ENCODE measurements around the gene CCDC24.

CCDC24 gene

GRCh38 chr1:44025816-44026215 lies 34.4 kb downstream of the CCDC24 start:
- DNase-seq (ENCODE audit: low read depth): no peak

- no peak for DNase-seq (ENCODE audit: low read depth)
Measured at GRCh38 chr1:44027320-44027719, 35.9 kb downstream of the CCDC24 start.

- DNase-seq (ENCODE audit: low read depth): no peak
Measured at GRCh38 chr1:44029260-44029910, 38.0 kb downstream of the CCDC24 start.

GRCh38 chr1:44029911-44030604 lies 38.7 kb downstream of the CCDC24 start:
- DNase-seq (ENCODE audit: low read depth): peak; percentile 87

GRCh38 chr1:44030605-44031251 lies 39.3 kb downstream of the CCDC24 start:
- DNase-seq (ENCODE audit: low read depth): peak; percentile 44

GRCh38 chr1:44031252-44032169 lies 40.1 kb downstream of the CCDC24 start, which contains the start of gene SLC6A9:
TSS of gene SLC6A9 (minus strand) at chr1:44031462. CDS start at chr1:44024277, 7,185 bp downstream.
- DNase-seq (ENCODE audit: low read depth): peak; percentile 44

- no peak for DNase-seq (ENCODE audit: low read depth)
Measured at GRCh38 chr1:44032170-44032790, 40.9 kb downstream of the CCDC24 start.

- no peak for DNase-seq (ENCODE audit: low read depth)
Measured at GRCh38 chr1:44033041-44033575, 41.7 kb downstream of the CCDC24 start.

- no peak for DNase-seq (ENCODE audit: low read depth)
Measured at GRCh38 chr1:44033756-44034155, 42.4 kb downstream of the CCDC24 start.

GRCh38 chr1:44034423-44034822 lies 43.0 kb downstream of the CCDC24 start:
- no peak for DNase-seq (ENCODE audit: low read depth)

- no peak for DNase-seq (ENCODE audit: low read depth)
Measured at GRCh38 chr1:44034976-44035716, 43.7 kb downstream of the CCDC24 start.

GRCh38 chr1:44035726-44036408 lies 44.5 kb downstream of the CCDC24 start:
- DNase-seq (ENCODE audit: low read depth): no peak

GRCh38 chr1:44036409-44037139 lies 45.2 kb downstream of the CCDC24 start:
- DNase-seq (ENCODE audit: low read depth): peak; percentile 58

- no peak for DNase-seq (ENCODE audit: low read depth)
Measured at GRCh38 chr1:44037154-44037553, 45.8 kb downstream of the CCDC24 start.

GRCh38 chr1:44038876-44039657 lies 47.7 kb downstream of the CCDC24 start:
- no peak for DNase-seq (ENCODE audit: low read depth)

GRCh38 chr1:44040418-44040817 lies 49.0 kb downstream of the CCDC24 start:
- no peak for DNase-seq (ENCODE audit: low read depth)

- DNase-seq (ENCODE audit: low read depth): no peak
Measured at GRCh38 chr1:44040846-44041245, 49.4 kb downstream of the CCDC24 start.
